CD4-positive, alpha-beta memory T cell (primary cell): ENCODE data around the gene RAD51D. TPM values are rescaled to one million over a fixed set of nuclear protein-coding genes. Genes with fewer than 3 reads are reported as not detected.

ENCODE experiments used
- CTCF ChIA-PET: fragments of 350-600 bp; sonication (Branson Sonifier 250); formaldehyde crosslinking; loops from one replicate; lab custom pipeline; 2021; ENCODE audit warnings: inconsistent platforms; ENCODE audit not compliant: partially characterized antibody; lab: Charles Lee
- POLR2A ChIA-PET: fragments of 350-600 bp; sonication (Branson Sonifier 250); formaldehyde crosslinking; loops from one replicate; lab custom pipeline; 2021; ENCODE audit not compliant: partially characterized antibody; lab: Charles Lee
- DNase-seq, 5 donors: peaks; one replicate each; pipeline versions ENCODE4 v3.0.0 to v3.0.0-alpha.2; 2020 to 2022; ENCODE audit warnings: mixed read lengths in 1 of 5
- H3K27ac ChIP-seq: one replicate; pipeline ENCODE4 v1.7.0; 2013; ENCODE audit warnings: low read depth, low read length
- H3K27me3 ChIP-seq: 2 replicates; pipeline ENCODE4 v1.7.0; 2013; ENCODE audit warnings: mild to moderate bottlenecking, low read length, moderate library complexity; ENCODE audit not compliant: insufficient read depth
- H3K36me3 ChIP-seq: 2 replicates; pipeline ENCODE4 v1.7.0; 2013; ENCODE audit warnings: mild to moderate bottlenecking, low read length, moderate library complexity; ENCODE audit not compliant: insufficient read depth
- H3K4me1 ChIP-seq: 2 replicates; pipeline ENCODE4 v1.7.0; 2013; ENCODE audit warnings: mild to moderate bottlenecking, low read length, moderate library complexity; ENCODE audit not compliant: insufficient read depth
- H3K4me3 ChIP-seq, 2 donors: one replicate each; pipeline ENCODE4 v1.7.0; 2013; ENCODE audit warnings: low read length in 2 of 2, mild to moderate bottlenecking in 1 of 2
- H3K9me3 ChIP-seq, 2 donors: one replicate each; pipeline ENCODE4 v1.7.0; 2013; ENCODE audit warnings: low read length in 2 of 2, control low read depth in 1 of 2; ENCODE audit not compliant: control insufficient read depth in 1 of 2
- H3K27ac Mint-ChIP-seq, 7 donors: one replicate each; pipeline ENCODE4 v1.8.0; 2020 to 2021; ENCODE audit warnings: mixed read lengths in 7 of 7, mild to moderate bottlenecking in 6 of 7, inconsistent platforms in 3 of 7, moderate library complexity in 3 of 7
- H3K27me3 Mint-ChIP-seq, 2 donors: one replicate each; pipeline ENCODE4 v1.8.0; 2020 to 2021; ENCODE audit warnings: mixed read lengths in 2 of 2
- H3K36me3 Mint-ChIP-seq, 2 donors: one replicate each; pipeline ENCODE4 v1.8.0; 2020 to 2021; ENCODE audit warnings: mixed read lengths in 2 of 2, inconsistent platforms in 1 of 2, mild to moderate bottlenecking in 1 of 2
- H3K4me1 Mint-ChIP-seq, 4 donors: one replicate each; pipeline ENCODE4 v1.8.0; 2020 to 2021; ENCODE audit warnings: mixed read lengths in 4 of 4, mild to moderate bottlenecking in 1 of 4
- H3K4me3 Mint-ChIP-seq, 8 donors: one replicate each; pipeline ENCODE4 v1.8.0; 2020 to 2021; ENCODE audit warnings: mixed read lengths in 8 of 8, mild to moderate bottlenecking in 7 of 8, moderate library complexity in 6 of 8, inconsistent platforms in 3 of 8
- H3K9me3 Mint-ChIP-seq, 8 donors: one replicate each; pipeline ENCODE4 v1.8.0; 2020 to 2021; ENCODE audit warnings: mixed read lengths in 8 of 8, mild to moderate bottlenecking in 5 of 8, inconsistent platforms in 3 of 8, moderate library complexity in 1 of 8
- intact Hi-C: fragments of 100-400 bp; cut with micrococcal nuclease; formaldehyde crosslinking; loops from one replicate; pipeline ENCODE4 v1.15.1; 2023
- polyA plus RNA-seq, 2 donors: library from polyadenylated mRNA; unstranded; fragments of 300-500 nt; fragmentation: Illumina TruSeq; gene quantifications; one replicate each; pipeline ENCODE4 v1.2.3, GENCODE V29; 2021
- total RNA-seq, 2 experiments: library from RNA; stranded (reverse); gene quantifications; one replicate each; pipeline ENCODE4 v1.2.3, GENCODE V29; 2021

RAD51D gene
- total and polyA plus RNA-seq, 4 experiments from 2014 or later, result 6.1 to 29.2 (median 16.7) TPM

GRCh38 chr17:35088356-35088880 is 31.2 kb downstream of the RAD51D start:
- POLR2A ChIA-PET, result interaction anchor here (0.8 to 4.0 kb wide), 14 partner anchors 9 to 449 kb away, joined by 3 to 33 read pairs (median 8); partner anchors contain the start of genes CCT6B, LIG3, NLE1 and RAD51D
- DNase-seq, result no peak
- Histone ChIP-seq H3K27ac (peak overlapping the region; percentile 97), H3K4me1 (peaks cover 48% of the 10 kb centered on the region), H3K9me3 (no peaks in the 10 kb centered on the region), H3K27me3 (no peaks in the 10 kb centered on the region), H3K36me3 (no peaks in the 10 kb centered on the region), H3K4me3 (peak overlapping the region; percentile 25 to 96)
- peaks cover 28 to 56% (median 44%) of the 10 kb centered on the region in 4 donors for H3K4me1 Mint-ChIP-seq
- peaks cover 0 to 18% of the 10 kb centered on the region in 2 donors for H3K36me3 Mint-ChIP-seq
- H3K27ac Mint-ChIP-seq, result peak overlapping the region; percentile 92 to 99 (median 97)
- intact Hi-C loops, result loop anchor here (1.0 kb wide), 2 partner anchors 14 to 154 kb away; no protein-coding TSS in a partner anchor
- no peaks in the 10 kb centered on the region for H3K27me3 Mint-ChIP-seq
- CTCF ChIA-PET, result interaction anchor here (1.0 to 4.9 kb wide), 3 partner anchors 11 to 66 kb away, joined by 3 to 34 read pairs (median 3); partner anchors contain the start of gene RFFL
- H3K9me3 Mint-ChIP-seq, result no peaks in the 10 kb centered on the region
- peak overlapping the region; percentile 93 to 99 (median 96) for H3K4me3 Mint-ChIP-seq

- H3K27ac Mint-ChIP-seq, result peak overlapping the region; percentile 92 to 99 (median 97)
- H3K9me3 Mint-ChIP-seq, result no peaks in the 10 kb centered on the region
- Histone ChIP-seq H3K27ac (peak overlapping the region; percentile 97), H3K4me1 (peaks cover 54% of the 10 kb centered on the region), H3K9me3 (no peaks in the 10 kb centered on the region), H3K27me3 (no peaks in the 10 kb centered on the region), H3K4me3 (peak overlapping the region; percentile 25 to 96), H3K36me3 (no peaks in the 10 kb centered on the region)
- POLR2A ChIA-PET, result interaction anchor here (0.8 to 4.0 kb wide), 15 partner anchors 8 to 449 kb away, joined by 3 to 33 read pairs (median 7); partner anchors contain the start of genes CCT6B, LIG3, NLE1 and RAD51D
- DNase-seq, result peak in 4 of 5 donors; percentile 32 to 67 (median 35)
- no peaks in the 10 kb centered on the region for H3K27me3 Mint-ChIP-seq
- CTCF ChIA-PET, result interaction anchor here (1.0 to 4.9 kb wide), 6 partner anchors 10 to 86 kb away, joined by 3 to 34 read pairs (median 4); partner anchors contain the start of gene RFFL
- peaks cover 33 to 61% (median 50%) of the 10 kb centered on the region in 4 donors for H3K4me1 Mint-ChIP-seq
- H3K4me3 Mint-ChIP-seq, result peak overlapping the region; percentile 93 to 99 (median 96)
- peaks cover 0 to 18% of the 10 kb centered on the region in 2 donors for H3K36me3 Mint-ChIP-seq
- intact Hi-C loops, result loop anchor here (1.0 kb wide), 2 partner anchors 14 to 154 kb away; no protein-coding TSS in a partner anchor
Measured at GRCh38 chr17:35087731-35088355, 31.8 kb downstream of the RAD51D start.

GRCh38 chr17:35086931-35087573 is 32.6 kb downstream of the RAD51D start:
- Mint-ChIP-seq H3K4me3 (peak overlapping the region; percentile 93 to 99 (median 96)), H3K27me3 (no peaks in the 10 kb centered on the region)
- no peak for DNase-seq

DNA sequence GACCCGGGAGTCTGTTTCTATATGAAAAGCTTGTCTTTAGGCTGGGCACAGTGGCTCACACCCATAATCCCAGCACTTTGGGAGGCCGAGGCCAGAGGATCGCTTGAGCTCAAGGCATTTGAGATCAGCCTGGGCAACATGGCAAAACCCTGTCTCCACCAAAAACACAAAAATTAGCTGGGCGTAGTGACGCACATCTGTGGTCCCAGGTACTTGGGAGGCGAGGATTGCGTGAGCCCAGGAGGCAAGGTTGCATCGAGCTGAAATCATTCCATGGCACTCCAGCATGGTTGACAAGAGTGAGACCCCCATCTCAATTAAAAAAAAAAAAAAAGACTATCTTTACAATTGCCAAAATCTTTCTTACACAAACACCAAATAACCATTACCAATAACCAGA is 33.5 kb downstream of the RAD51D start:
- Histone ChIP-seq H3K4me3 (no peak overlapping the region), H3K27me3 (no peaks in the 10 kb centered on the region), H3K27ac (peak overlapping the region; percentile 28), H3K4me1 (peaks cover 71% of the 10 kb centered on the region), H3K9me3 (no peaks in the 10 kb centered on the region), H3K36me3 (no peaks in the 10 kb centered on the region)
- H3K9me3 Mint-ChIP-seq, result no peaks in the 10 kb centered on the region
- peak overlapping the region; percentile 88 to 99 (median 97) for H3K27ac Mint-ChIP-seq
- ChIA-PET POLR2A (interaction anchor here (0.6 to 4.0 kb wide), 7 partner anchors 11 to 42 kb away, joined by 3 to 27 read pairs (median 4); partner anchors contain the start of gene RFFL), CTCF (interaction anchor here (0.6 to 4.9 kb wide), 8 partner anchors 9 to 103 kb away, joined by 3 to 34 read pairs (median 4); partner anchors contain the start of genes RAD51D and RFFL)
- no peak for DNase-seq
- intact Hi-C loops, result no loop called here
- H3K27me3 Mint-ChIP-seq, result no peaks in the 10 kb centered on the region
- H3K36me3 Mint-ChIP-seq, result peaks cover 0 to 18% of the 10 kb centered on the region in 2 donors
- peak overlapping the region; percentile 3 to 99 (median 95) for H3K4me3 Mint-ChIP-seq
- peaks cover 42 to 75% (median 64%) of the 10 kb centered on the region in 4 donors for H3K4me1 Mint-ChIP-seq

More at GRCh38 chr17:35086931-35087573, 32.6 kb downstream of the RAD51D start:
- peaks cover 39 to 69% (median 57%) of the 10 kb centered on the region in 4 donors for H3K4me1 Mint-ChIP-seq
- POLR2A ChIA-PET, result interaction anchor here (0.9 to 4.0 kb wide), 10 partner anchors 14 to 450 kb away, joined by 3 to 27 read pairs (median 6); partner anchors contain the start of genes CCT6B, RAD51D, RFFL and ZNF830
- Histone ChIP-seq H3K27me3 (no peaks in the 10 kb centered on the region), H3K4me1 (peaks cover 62% of the 10 kb centered on the region), H3K4me3 (peak overlapping the region; percentile 9 to 96), H3K36me3 (no peaks in the 10 kb centered on the region), H3K27ac (peak overlapping the region; percentile 97), H3K9me3 (no peaks in the 10 kb centered on the region)
- H3K9me3 Mint-ChIP-seq, result no peaks in the 10 kb centered on the region
- CTCF ChIA-PET, result interaction anchor here (0.7 to 4.9 kb wide), 7 partner anchors 14 to 85 kb away, joined by 3 to 34 read pairs (median 3); partner anchors contain the start of gene RFFL
- peaks cover 0 to 18% of the 10 kb centered on the region in 2 donors for H3K36me3 Mint-ChIP-seq
- intact Hi-C loops, result no loop called here
- peak overlapping the region; percentile 88 to 99 (median 97) for H3K27ac Mint-ChIP-seq

GRCh38 chr17:35084987-35085386 is 34.7 kb downstream of the RAD51D start:
- peak overlapping the region; percentile 55 to 99 (median 83) for H3K27ac Mint-ChIP-seq

GRCh38 chr17:35083071-35083470 is 36.6 kb downstream of the RAD51D start:
- Histone ChIP-seq H3K9me3 (no peaks in the 10 kb centered on the region), H3K4me1 (peaks cover 81% of the 10 kb centered on the region), H3K27me3 (no peaks in the 10 kb centered on the region), H3K27ac (peak overlapping the region; percentile 52), H3K4me3 (no peak overlapping the region), H3K36me3 (no peaks in the 10 kb centered on the region)
- Mint-ChIP-seq H3K4me3 (peak overlapping the region in 5 of 8 donors; percentile 2 to 75 (median 43)), H3K27me3 (no peaks in the 10 kb centered on the region), H3K4me1 (peaks cover 53 to 83% (median 75%) of the 10 kb centered on the region in 4 donors), H3K9me3 (no peaks in the 10 kb centered on the region), H3K27ac (peak overlapping the region; percentile 61 to 98 (median 82)), H3K36me3 (peaks cover 0 to 4% of the 10 kb centered on the region in 2 donors)
- POLR2A ChIA-PET, result interaction anchor here (0.7 to 1.7 kb wide), 7 partner anchors 10 to 122 kb away, joined by 3 to 15 read pairs (median 4); partner anchors contain the start of genes CCT6B, RFFL and ZNF830
- intact Hi-C loops, result no loop called here
- CTCF ChIA-PET, result interaction anchor here (0.8 to 1.5 kb wide), 7 partner anchors 10 to 102 kb away, joined by 3 to 12 read pairs (median 3); partner anchors contain the start of gene RFFL
- DNase-seq, result no peak

More at GRCh38 chr17:35084987-35085386, 34.7 kb downstream of the RAD51D start:
- Mint-ChIP-seq H3K36me3 (peaks cover 0 to 18% of the 10 kb centered on the region in 2 donors), H3K9me3 (no peaks in the 10 kb centered on the region), H3K4me3 (peak overlapping the region in 7 of 8 donors; percentile 59 to 99 (median 69)), H3K27me3 (no peaks in the 10 kb centered on the region), H3K4me1 (peaks cover 49 to 82% (median 71%) of the 10 kb centered on the region in 4 donors)
- CTCF ChIA-PET, result interaction anchor here (1.1 to 4.9 kb wide), 6 partner anchors 8 to 86 kb away, joined by 3 to 34 read pairs (median 4); partner anchors contain the start of genes RAD51D and RFFL
- peaks cover 78% of the 10 kb centered on the region for H3K4me1 ChIP-seq
- no peak for DNase-seq
- no peak overlapping the region for H3K4me3 ChIP-seq
- H3K36me3 ChIP-seq, result no peaks in the 10 kb centered on the region
- H3K27ac ChIP-seq, result peak overlapping the region; percentile 28
- POLR2A ChIA-PET, result interaction anchor here (0.8 to 4.0 kb wide), 8 partner anchors 10 to 452 kb away, joined by 3 to 27 read pairs (median 4); partner anchors contain the start of genes LIG3, RFFL and SLFN12L
- H3K9me3 ChIP-seq, result no peaks in the 10 kb centered on the region
- no peaks in the 10 kb centered on the region for H3K27me3 ChIP-seq
- intact Hi-C loops, result no loop called here
